Astrocyte (in vitro differentiated cells and primary cell): ENCODE results near the gene CLEC20A. TPM values are rescaled to one million over a fixed set of nuclear protein-coding genes. Genes with fewer than 3 reads are reported as not detected.

Experiments used
- DNase-seq: peaks from one replicate; pipeline ENCODE4 v3.0.0-alpha.2; 2010; ENCODE audit warnings: low read depth
- FAIRE-seq: peaks from 2 replicates; lab custom pipeline; 2011; peaks lifted over from hg19 to GRCh38; lab: Jason Lieb, UNC
- H2AFZ ChIP-seq: 2 replicates; pipeline ENCODE4 v1.6.0; 2012; ENCODE audit warnings: low read depth, low read length, inconsistent platforms
- H3K27ac ChIP-seq: 2 replicates; pipeline ENCODE4 v1.5.1; 2011; ENCODE audit warnings: low read depth, low read length, inconsistent platforms
- H3K27me3 ChIP-seq: 2 replicates; pipeline ENCODE4 v1.6.0; 2011; ENCODE audit warnings: low read length, inconsistent platforms; ENCODE audit not compliant: insufficient read depth
- H3K36me3 ChIP-seq: 2 replicates; pipeline ENCODE4 v1.5.1; 2011; ENCODE audit warnings: low read length, inconsistent platforms; ENCODE audit not compliant: insufficient read depth
- H3K4me1 ChIP-seq: 2 replicates; pipeline ENCODE4 v1.5.1; 2011; ENCODE audit warnings: low read length, inconsistent platforms; ENCODE audit not compliant: insufficient read depth
- H3K4me2 ChIP-seq: 2 replicates; pipeline ENCODE4 v1.6.0; 2012; ENCODE audit warnings: low read length, inconsistent platforms
- H3K4me3 ChIP-seq: 2 replicates; pipeline ENCODE4 v1.5.1; 2011; ENCODE audit warnings: low read depth, mild to moderate bottlenecking, low read length, inconsistent platforms; ENCODE audit not compliant: insufficient read depth
- H3K79me2 ChIP-seq: 2 replicates; pipeline ENCODE4 v1.6.0; 2012; ENCODE audit warnings: mild to moderate bottlenecking, low read length, inconsistent platforms; ENCODE audit not compliant: insufficient read depth
- H3K9ac ChIP-seq: 2 replicates; pipeline ENCODE4 v1.6.0; 2012; ENCODE audit warnings: mild to moderate bottlenecking, low read length, inconsistent platforms
- H3K9me3 ChIP-seq: 2 replicates; pipeline ENCODE4 v1.5.1; 2012; ENCODE audit warnings: low read depth, mild to moderate bottlenecking, low read length, inconsistent platforms; ENCODE audit not compliant: insufficient read depth
- H4K20me1 ChIP-seq: 2 replicates; pipeline ENCODE4 v1.6.0; 2012; ENCODE audit warnings: low read length, inconsistent platforms; ENCODE audit not compliant: insufficient read depth
- H3K27ac Mint-ChIP-seq: one replicate; pipeline ENCODE4 v1.8.0; 2021; ENCODE audit warnings: mild to moderate bottlenecking, mixed read lengths; ENCODE audit not compliant: unreplicated experiment
- H3K27me3 Mint-ChIP-seq: one replicate; pipeline ENCODE4 v1.8.0; 2021; ENCODE audit warnings: low read depth, mixed read lengths; ENCODE audit not compliant: unreplicated experiment
- H3K36me3 Mint-ChIP-seq: one replicate; pipeline ENCODE4 v1.8.0; 2021; ENCODE audit warnings: low read depth, mixed read lengths; ENCODE audit not compliant: unreplicated experiment
- H3K4me1 Mint-ChIP-seq: one replicate; pipeline ENCODE4 v1.8.0; 2021; ENCODE audit warnings: low read depth, mixed read lengths; ENCODE audit not compliant: unreplicated experiment
- H3K4me3 Mint-ChIP-seq: one replicate; pipeline ENCODE4 v1.8.0; 2021; ENCODE audit warnings: mild to moderate bottlenecking, moderate library complexity, mixed read lengths; ENCODE audit not compliant: unreplicated experiment
- H3K9me3 Mint-ChIP-seq: one replicate; pipeline ENCODE4 v1.8.0; 2021; ENCODE audit warnings: mild to moderate bottlenecking, mixed read lengths; ENCODE audit not compliant: unreplicated experiment
- EZH2 ChIP-seq: IDR thresholded peaks from 2 replicates; pipeline ENCODE4 v1.6.1; 2012; ENCODE audit warnings: mild to moderate bottlenecking, low read length, inconsistent platforms; ENCODE audit not compliant: insufficient read depth
- total RNA-seq: library from RNA; stranded (reverse); gene quantifications from 2 replicates; pipeline ENCODE4 v1.2.1, GENCODE V29; 2021
- TF ChIP-seq, protein P1 (sequence below): IDR thresholded peaks from 2 replicates; pipeline ENCODE4 v1.5.1; 2011; ENCODE audit warnings: low read depth, mild to moderate bottlenecking, inconsistent platforms, low read length, moderate library complexity; ENCODE audit not compliant: insufficient read depth

CLEC20A gene
- total RNA-seq, 1 donor from 2014 or later = not detected

DNA sequence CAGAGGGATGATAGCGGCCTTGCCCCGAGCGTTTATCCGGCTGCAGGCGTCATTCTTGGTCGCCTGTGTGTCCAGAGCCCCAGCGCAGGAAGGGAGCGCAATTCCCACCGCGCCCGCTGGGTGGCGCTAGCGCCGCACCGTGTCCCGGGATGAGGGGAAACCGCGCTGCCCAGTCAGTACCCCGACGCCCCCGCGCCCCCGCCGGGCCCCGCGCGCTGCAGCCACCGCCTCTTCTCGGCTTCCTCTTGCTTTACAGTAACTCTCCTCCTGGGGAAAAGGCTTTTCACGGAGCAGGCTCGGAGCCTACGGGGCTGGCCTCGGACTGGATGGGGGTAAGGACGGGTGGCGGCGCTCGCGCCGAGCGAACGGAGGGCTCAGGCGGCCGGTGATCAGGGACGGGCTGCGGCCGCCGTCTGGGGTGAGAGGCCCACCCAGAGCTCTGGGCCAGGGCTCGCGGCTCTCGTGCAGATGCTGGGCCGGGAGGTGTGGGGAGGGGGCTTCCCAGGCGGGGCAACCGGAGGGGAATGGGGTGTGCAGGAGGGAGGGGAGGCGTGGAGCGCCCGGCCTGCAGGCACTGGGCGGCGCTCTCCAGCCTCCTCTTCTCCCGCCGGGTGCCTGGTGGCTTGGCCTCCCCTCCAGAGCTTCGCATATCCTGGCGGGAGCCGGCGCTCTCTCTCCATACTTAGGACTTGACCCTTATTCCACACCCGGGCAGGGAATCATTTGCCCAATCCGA, 46.0 kb upstream of the CLEC20A start:
- Histone ChIP-seq H3K4me1 (peaks cover 43% of the 10 kb centered on the region), H3K27ac (peak overlapping the region; percentile 69), H3K9me3 (no peaks in the 10 kb centered on the region), H3K9ac (peak overlapping the region; percentile 85), H3K4me3 (peak overlapping the region; percentile 77), H2AFZ (peak overlapping the region; percentile 100), H3K79me2 (peaks cover 7% of the 10 kb centered on the region), H4K20me1 (no peaks in the 10 kb centered on the region), H3K36me3 (no peaks in the 10 kb centered on the region), H3K27me3 (no peaks in the 10 kb centered on the region), H3K4me2 (peak overlapping the region; percentile 100)
- Mint-ChIP-seq H3K4me3 (peak overlapping the region; percentile 94), H3K27ac (peak overlapping the region; percentile 62), H3K9me3 (no peaks in the 10 kb centered on the region), H3K4me1 (peaks cover 42% of the 10 kb centered on the region), H3K27me3 (no peaks in the 10 kb centered on the region), H3K36me3 (peaks cover 13% of the 10 kb centered on the region)
- FAIRE-seq = no peak
- DNase-seq = peak; percentile 73
- TF ChIP-seq, protein P1, sequence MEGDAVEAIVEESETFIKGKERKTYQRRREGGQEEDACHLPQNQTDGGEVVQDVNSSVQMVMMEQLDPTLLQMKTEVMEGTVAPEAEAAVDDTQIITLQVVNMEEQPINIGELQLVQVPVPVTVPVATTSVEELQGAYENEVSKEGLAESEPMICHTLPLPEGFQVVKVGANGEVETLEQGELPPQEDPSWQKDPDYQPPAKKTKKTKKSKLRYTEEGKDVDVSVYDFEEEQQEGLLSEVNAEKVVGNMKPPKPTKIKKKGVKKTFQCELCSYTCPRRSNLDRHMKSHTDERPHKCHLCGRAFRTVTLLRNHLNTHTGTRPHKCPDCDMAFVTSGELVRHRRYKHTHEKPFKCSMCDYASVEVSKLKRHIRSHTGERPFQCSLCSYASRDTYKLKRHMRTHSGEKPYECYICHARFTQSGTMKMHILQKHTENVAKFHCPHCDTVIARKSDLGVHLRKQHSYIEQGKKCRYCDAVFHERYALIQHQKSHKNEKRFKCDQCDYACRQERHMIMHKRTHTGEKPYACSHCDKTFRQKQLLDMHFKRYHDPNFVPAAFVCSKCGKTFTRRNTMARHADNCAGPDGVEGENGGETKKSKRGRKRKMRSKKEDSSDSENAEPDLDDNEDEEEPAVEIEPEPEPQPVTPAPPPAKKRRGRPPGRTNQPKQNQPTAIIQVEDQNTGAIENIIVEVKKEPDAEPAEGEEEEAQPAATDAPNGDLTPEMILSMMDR = peak; percentile 62
- no peak for TF ChIP-seq EZH2

DNA sequence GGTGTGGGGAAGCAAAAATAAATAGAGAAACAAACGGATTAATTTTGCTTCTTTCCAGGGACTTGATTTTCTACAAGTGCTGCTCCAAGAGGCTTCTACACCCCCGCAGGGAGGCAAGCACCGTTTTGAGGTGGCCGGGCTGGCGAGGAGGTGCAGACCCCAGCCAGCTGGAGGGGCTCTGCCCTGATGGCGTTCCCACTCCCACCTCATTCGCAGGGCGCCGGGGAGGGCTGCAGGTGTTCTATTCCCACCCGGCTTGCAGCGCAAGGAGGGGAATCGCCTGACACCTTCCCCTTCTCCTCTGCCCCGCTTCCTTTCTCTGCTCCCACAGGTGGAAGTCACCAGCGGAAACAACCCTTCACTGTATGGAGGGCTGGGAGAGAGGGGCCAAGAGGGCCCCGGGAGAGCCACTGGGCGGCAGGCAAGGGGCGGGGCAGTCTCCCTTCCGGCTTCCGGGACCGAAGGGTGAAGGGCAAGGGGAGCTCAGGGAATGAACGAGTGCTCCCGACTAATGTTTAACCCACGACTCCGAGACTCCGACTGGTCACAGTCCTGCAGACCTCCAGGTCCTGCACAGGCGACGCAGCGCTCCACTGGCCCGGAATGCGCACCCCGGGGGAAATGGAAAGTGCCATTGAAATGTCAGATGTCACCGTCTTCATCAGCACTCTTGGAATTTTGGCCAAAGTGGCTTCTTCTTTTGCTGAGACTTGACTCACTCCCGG, 45.2 kb upstream of the CLEC20A start:
- Histone ChIP-seq H3K9me3 (no peaks in the 10 kb centered on the region), H3K4me2 (peak overlapping the region; percentile 100), H2AFZ (peak overlapping the region; percentile 100), H3K27ac (peak overlapping the region; percentile 69), H3K79me2 (peaks cover 7% of the 10 kb centered on the region), H3K36me3 (no peaks in the 10 kb centered on the region), H3K9ac (peak overlapping the region; percentile 85), H3K27me3 (no peaks in the 10 kb centered on the region), H3K4me1 (peaks cover 50% of the 10 kb centered on the region), H4K20me1 (no peaks in the 10 kb centered on the region), H3K4me3 (peak overlapping the region; percentile 77)
- Mint-ChIP-seq H3K36me3 (peaks cover 8% of the 10 kb centered on the region), H3K4me1 (peaks cover 49% of the 10 kb centered on the region), H3K4me3 (peak overlapping the region; percentile 94), H3K27ac (peak overlapping the region; percentile 62), H3K9me3 (no peaks in the 10 kb centered on the region), H3K27me3 (no peaks in the 10 kb centered on the region)
- DNase-seq = no peak
- no peak for FAIRE-seq
- TF ChIP-seq, protein P1 = no peak
- no peak for TF ChIP-seq EZH2
